GM18858 (cell line): Measurements from ENCODE around the gene MS4A12.
"Not testable (repeated sequence)": the region's sequence is repeated elsewhere in the genome, so short reads cannot be mapped to it uniquely, and the experiment has no call there.

Source experiments
- ATAC-seq: cut with Tn5 transposase; IDR thresholded peaks from one replicate; pipeline ENCODE4 v1.9.1; 2021; ENCODE audit not compliant: unreplicated experiment

The MS4A12 gene, protein sequence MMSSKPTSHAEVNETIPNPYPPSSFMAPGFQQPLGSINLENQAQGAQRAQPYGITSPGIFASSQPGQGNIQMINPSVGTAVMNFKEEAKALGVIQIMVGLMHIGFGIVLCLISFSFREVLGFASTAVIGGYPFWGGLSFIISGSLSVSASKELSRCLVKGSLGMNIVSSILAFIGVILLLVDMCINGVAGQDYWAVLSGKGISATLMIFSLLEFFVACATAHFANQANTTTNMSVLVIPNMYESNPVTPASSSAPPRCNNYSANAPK

DNA sequence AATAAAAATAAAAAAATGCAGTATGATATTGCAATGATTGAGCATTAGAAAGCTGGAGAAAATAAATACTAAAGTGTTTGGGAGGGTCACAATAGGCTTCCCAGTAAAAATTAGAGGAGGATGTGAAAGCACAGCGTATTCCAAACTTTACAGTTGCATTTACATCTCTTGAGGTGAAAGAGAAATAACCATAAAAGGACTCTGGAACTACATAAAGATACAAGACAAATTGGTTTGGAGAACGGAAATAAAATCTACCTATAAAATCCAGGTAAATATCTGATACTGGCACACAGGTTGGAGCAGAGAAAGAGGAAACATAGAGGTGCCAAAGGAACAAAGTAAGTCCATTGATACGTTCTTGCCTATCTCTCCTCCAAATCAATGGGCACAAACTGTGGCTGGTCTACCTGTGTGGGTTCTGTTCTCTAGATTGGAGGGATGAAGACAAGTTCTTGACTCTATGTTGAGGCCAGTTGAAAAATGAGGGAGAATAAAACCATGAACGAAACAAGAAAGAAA, at the start of gene MS4A12:
TSS of gene MS4A12 (plus strand) at position 291 of the 522 bp plus-strand sequence. CDS start 4,541 bp downstream, outside the sequence.
- ATAC-seq = no peak

DNA sequence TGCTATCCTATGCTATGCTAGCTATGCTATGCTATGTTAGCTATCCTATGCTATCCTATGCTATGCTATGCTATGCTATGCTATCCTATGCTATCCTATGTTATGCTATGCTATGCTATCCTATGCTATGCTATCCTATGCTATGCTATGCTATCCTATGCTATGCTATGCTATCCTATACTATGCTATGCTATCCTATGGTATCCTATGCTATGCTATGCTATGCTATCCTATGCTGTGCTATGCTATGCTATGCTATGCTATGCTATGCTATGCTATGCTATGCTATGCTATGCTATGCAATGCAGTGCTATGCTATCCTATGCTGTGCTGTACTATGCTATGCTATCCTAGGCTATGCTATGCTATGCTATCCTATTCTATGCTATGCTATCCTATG, 45.5 kb upstream of the MS4A12 start:
- ATAC-seq = no peak

DNA sequence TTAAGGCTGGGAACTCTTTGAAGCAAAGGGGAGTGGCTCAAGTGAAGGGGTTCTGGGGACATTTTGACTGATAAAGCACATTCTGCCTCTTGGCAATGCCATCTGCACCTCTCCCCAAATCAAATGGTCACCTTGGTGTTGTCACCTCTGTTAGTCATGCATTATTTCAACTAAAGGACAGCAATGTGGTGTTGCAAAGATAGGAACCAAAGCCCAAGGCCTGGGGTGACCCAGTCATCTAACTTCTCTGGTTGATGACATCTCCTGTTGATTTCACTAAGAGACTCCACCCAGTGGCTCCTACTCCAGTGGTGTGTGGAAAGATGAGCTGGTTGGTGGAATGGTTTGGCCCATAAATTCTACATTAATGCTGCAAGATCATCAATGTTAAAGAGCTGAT, 44.7 kb upstream of the MS4A12 start:
- no peak for ATAC-seq

DNA sequence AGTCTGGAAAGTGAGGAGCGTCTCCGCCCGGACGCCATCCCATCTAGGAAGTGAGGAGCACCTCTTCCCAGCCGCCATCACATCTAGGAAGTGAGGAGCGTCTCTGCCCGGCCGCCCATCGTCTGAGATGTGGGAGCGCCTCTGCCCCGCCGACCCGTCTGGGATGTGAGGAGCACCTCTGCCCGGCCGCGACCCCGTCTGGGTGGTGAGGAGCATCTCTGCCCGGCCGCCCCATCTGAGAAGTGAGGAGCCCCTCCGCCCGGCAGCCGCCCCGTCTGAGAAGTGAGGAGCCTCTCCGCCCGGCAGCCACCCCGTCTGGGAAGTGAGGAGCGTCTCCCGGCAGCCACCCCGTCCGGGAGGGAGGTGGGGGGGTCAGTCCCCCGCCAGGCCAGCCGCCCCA, 41.4 kb upstream of the MS4A12 start:
- ATAC-seq = not testable (repeated sequence)

DNA sequence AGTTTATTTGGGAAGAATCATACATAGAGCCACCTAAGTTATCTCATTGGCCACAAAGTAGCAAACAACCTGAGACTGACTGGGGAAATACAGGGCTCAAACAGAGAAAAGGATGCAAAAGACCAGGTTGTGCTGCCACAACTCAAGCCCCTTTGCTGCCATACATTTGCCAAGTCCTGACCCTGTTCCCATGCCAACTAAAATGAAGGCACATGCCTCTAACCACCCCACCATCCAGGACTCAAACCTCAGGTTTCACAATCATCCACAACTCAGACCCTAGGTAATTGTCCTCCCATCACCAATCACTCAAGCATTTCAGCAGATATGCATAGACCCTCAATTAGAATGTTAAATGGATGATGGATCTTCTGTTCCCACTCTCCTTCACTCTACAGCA, 38.4 kb upstream of the MS4A12 start:
- no peak for ATAC-seq

DNA sequence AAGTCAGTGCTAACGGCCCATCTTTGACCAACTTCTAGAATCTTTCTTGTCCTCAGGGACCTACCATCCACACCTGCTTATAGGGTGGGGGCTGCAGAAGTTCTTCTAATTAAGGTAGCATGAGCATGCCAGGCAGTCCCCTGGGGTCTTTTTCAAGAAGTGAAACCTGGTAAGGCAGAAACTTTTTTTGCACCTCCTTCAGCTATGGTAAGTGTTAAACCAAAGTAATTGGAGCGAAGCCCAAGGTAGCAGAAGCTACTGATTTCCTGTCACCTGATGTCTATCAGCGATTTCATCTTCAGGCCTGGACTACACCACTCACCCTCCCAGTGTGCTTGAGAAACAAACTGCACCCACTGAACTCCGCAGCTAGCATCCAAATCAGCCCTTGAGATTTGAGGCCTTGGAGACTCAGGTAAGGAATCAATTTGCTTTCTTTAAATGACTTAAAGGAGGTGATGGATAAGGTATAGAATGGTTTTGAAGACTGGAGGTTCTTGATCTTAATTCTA, 37.0 kb upstream of the MS4A12 start, which contains the start of gene MS4A1:
TSS of gene MS4A1 (plus strand) at position 317 of the 512 bp plus-strand sequence. CDS start 6,528 bp downstream, outside the sequence.
- ATAC-seq = peak; percentile 84

DNA sequence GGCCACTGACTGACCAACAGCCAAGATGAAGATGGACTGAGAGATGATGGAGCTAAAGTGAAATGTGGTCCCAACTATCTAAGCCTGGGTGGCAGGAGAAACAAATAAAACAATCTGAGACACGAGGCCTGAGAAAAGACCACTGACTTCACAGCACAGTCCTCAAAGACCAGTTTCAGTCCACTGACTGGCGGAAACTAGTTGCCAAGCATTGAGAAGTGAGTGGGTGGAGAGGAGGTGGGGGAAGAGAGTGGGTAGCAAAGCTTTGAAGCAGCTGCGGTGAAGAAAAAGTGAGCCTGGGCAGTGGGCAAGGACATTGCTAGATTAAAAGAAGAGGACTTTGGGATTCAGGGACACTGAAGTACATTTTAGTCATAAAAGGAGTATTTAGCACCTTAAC, 35.0 kb upstream of the MS4A12 start:
- peak; percentile 24 for ATAC-seq

DNA sequence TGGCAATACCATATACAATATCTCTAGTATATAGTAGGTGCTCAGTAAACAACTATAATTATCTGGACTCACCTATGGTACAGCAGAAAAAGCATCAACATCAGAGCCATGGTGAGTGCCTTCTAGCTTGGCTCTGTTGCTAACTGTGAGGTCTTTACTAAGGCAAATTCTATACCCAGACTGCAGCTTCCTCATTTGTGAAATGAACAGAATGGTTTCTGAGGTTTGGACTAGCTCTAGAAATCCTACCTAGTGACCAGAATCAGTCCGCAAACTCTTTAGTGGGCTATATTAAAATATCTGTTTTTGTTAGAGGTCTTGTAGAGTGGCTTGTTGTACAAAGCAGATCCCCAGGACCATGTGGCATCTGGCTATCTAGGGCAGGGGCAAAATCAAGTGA, 33.2 kb upstream of the MS4A12 start:
- no peak for ATAC-seq

DNA sequence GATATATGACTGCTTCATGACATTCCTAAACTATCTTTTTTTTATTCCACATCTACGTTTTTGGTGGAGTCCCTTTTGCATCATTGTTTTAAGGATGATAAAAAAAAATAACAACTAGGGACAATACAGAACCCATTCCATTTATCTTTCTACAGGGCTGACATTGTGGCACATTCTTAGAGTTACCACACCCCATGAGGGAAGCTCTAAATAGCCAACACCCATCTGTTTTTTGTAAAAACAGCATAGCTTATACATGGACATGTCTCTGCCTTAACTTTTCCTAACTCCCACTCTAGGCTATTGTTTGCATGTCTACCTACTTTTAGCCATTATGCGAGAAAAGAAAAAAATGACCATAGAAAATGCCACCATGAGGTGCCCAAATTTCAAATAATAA, 23.7 kb upstream of the MS4A12 start:
- ATAC-seq = no peak

DNA sequence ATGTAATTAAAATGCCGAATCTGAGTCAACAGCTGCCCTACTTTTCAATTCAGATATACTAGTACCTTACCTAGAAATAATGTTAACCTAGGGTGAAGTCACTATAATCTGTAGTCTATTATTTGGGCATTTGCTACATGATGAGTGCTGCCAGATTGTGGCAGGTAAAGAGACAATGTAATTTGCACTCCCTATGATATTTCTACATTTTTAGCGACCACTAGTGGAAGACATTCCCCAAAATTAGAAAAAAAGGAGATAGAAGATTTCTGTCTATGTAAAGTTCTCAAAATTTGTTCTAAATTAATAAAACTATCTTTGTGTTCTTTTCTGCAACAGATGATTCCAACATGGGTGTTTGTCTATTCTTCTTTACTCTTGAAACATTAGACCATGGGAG, 22.9 kb upstream of the MS4A12 start:
- no peak for ATAC-seq

DNA sequence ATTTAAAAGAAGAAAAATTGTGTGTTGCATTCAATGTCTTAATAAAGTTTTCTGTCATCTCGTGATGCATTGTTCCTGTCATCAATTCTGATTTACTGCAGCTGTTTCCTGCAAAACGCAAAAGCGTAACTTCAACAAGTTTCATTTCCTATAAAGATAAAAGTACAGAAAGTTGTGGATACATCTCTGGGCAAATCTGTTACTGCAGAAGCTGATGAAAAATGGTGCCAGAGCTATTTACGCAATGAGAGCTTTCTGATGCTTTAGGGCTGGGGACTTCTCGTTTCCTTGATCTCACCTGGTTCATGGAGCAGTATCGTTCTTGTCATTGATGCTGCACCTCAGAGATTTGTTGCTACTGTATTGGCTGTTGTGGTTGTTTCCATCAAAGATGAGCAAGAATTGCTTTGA, 15.5 kb upstream of the MS4A12 start:
- peak; percentile 47 for ATAC-seq

DNA sequence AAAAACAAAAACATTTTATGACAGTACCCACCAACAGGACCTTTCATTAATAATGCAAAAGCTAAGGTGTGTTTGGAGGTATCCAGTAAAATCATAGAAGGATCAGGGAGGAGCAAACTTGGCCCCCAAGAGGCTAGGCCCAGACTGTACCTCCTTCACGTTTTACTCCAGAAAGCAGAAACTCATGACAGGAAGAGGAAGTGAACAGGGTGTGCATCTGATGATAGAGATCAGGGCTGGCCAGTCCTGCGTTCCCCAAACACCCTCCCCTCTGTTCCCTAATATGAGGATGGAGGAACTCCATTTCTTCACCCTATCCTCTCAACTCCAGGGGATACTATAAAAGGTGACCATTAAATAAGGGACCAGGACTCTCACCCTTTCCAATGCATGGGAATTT, 10.2 kb upstream of the MS4A12 start:
- no peak for ATAC-seq

DNA sequence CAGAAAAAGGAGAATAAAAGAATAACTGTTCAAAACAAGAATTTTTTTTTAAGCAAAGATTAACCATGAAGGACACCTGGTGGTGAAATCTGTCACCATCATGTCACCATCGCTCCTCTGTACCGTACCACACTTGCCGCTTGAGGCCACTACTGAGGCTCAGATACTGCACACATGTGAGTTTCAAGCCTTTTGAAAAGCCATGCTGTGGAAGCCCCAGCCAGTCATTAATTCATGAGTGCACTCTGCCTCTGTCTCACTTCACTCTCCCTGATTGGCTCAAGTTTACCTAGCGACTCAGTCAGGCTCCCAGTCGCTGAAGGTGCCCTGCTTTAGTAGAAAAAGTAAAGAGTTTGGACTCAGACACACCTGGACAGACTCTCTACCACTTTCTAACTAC, 6.6 kb upstream of the MS4A12 start:
- peak; percentile 92 for ATAC-seq

DNA sequence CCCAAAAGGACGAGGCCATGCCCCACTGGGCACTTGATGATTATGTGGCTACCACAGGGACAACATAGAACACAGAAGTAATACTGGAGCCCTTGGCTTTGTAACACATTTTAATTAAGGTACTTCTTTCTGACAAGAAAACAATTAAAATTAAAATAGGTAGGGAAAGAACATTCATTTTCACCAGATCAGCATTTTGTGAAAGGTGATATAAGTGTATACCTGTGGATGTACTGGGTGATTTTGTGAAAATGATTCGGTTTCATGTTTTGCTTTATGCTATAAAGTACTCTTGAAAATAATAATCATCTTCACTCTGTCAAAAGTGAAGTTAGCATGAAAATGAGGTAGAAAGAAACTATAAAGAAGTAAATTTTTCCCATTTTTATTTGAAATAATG, 876 bp downstream of the MS4A12 start:
- no peak for ATAC-seq

DNA sequence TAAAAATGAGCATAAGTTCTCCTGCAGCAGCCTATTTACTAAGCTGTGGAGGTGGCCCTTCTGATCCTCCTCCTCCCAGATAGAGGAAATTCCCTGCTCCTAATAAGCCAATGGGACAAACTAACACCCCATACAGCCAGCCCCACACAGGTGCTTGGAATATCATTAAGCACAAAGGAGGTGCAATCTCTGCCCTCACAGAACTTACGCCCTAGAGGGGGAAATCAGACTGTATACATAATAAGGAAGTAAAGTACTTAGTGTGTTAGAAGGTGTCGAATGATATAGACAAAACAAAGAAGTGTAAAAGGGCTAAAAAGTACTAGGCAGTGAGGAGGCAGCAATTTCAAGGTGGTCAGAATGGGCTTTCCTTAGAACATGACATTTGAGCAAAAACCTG, 5.8 kb downstream of the MS4A12 start:
- no peak for ATAC-seq

DNA sequence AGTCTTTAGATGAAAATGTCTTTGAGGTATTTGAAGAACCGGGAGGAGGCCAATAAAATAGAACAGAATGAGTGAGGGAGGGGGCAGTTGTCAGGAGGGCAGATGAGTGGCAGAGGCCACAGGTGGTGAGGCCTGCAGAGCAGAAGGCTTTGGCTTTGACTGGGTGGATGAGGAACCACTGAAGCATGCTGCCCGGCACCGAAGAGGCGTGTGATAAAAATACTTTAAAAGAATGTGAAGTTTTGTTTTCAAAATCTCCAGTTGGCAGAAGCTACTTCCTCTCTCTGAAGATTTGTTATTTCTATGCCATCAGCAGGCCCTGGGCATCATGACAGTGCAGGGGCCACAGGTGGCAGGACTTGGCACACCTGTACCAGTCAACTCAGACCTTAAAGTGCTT, 6.3 kb downstream of the MS4A12 start:
- ATAC-seq = no peak

DNA sequence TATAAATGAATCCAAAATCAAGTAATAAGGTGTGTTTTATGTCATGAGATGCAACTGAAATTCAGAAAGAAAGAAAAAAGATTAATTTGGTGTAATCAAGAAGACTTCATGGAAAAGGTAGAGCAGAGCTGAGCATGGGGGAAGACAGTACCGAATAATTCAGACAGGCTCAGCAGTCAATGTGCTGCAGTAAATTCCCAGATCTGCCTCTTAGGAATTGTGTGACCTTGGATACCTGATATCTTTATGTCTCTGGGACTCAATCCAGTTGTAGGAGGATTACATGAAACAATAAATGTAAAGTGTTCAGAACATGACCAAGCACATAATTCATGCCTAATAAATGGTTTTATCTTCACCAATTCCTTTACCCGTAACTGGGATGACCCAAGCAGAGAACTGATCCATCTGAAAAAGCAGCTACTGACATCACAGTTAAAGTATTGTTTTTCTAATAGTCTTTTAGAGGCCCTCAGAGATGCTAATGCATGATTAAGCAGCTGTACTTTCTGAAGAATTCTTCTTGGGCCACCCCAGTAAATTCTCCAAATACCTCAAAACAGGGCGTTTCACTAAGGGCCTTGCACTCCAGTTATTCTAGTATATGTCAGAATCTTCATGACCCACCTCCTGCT, 7.8 kb downstream of the MS4A12 start:
- no peak for ATAC-seq

DNA sequence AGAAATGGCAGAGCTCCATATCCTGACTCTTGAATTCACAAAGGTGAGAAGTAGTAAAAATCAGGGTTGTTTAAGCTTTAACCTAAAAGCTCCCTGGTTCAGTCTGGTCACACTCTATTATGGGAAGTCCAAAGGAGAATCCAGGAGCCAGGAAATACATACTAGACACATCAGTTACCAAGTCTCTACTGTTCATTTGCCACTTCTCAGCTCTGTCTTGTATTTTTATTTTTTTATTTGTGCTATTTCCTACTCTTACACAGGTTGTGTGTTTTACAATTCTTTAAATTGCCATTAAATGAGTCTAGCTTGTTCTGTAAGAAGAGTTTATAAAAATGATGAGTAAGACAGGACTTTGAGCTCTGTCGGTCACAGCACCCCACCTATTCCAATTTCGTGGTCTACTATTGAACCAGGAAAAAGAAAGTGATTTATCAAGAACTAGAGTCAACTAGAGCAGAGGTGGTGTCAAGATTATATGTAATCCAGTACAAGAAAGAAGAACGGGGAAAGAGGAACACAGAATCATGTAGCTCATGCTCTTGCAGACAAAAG, 9.7 kb downstream of the MS4A12 start:
- ATAC-seq = no peak

DNA sequence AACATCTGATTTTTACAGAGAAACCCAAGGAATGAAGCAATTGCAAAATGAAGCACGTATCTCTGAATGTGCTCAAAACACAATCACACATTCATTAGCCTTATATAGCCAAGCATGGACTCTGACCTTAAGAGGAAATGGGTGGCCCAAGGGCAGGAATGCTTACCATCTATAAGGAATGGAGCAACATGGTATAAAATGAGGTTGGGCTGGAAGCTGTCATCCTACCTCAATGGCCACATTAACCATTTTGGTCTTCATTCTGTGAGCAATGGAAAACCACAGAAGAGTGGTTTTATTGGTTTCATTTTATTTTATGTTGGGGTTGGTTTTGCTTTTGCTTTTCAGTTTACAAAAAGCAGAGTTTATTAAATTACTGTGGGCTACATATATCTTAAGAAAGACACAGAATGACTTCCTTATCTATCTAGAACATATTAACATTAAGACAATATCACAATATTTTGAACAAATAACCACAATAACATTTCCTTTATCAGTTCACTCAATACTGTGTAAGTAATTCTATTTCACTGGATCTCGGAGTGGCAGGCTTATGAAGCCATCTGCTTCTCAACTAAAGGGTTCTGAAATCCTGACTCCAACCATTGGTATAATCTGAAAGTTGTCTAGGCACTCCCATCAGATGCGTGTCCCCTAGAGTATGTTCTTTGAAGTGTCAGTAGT, 11.8 kb downstream of the MS4A12 start:
- ATAC-seq = no peak

DNA sequence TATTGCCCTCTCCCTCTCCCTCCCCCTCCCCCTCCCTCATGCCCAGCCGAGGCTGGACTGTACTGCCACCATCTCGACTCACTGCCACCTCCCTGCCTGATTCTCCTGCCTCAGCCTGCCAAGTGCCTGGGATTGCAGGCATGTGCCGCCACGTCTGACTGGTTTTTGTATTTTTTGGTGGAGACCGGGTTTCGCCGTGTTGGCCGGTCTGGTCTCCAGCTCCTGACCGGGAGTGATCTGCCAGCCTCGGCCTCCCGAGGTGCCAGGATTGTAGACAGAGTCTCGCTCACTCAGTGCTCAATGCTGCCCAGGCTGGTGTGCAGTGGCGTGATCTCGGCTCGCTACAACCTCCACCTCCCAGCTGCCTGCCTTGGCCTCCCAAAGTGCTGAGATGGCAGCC, 17.0 kb downstream of the MS4A12 start:
- not testable (repeated sequence) for ATAC-seq

DNA sequence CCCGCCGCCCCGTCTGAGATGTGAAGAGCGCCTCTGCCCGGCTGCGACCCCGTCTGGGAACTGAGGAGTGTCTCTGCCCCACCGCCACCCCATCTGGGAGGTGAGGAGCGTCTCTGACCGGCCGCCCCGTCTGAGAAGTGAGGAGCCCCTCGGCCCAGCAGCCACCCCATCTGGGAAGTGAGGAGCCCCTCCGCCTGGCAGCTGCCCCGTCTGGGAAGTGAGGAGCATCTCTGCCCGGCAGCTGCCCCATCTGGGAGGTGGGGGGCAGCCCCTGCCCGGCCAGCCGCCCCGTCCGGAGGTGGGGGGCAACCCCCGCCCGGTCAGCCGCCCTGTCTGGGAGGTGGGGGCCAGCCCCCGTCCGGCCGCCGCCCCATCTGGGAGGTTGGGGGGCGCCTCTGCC, 17.6 kb downstream of the MS4A12 start:
- not testable (repeated sequence) for ATAC-seq
